ENCODE measurements around the gene CALHM3. TPM values are rescaled to one million over a fixed set of nuclear protein-coding genes. Genes with fewer than 3 reads are reported as not detected.

The CALHM3 gene
- total and polyA plus RNA-seq, 4 donors: not detected

- no peaks in the 10 kb centered on the region for H3K9me3 ChIP-seq (ENCODE audit: control insufficient read depth, low read length)
- WGBS, 2 donors: 51 to 55% methylated on average over 12 of the region's 12 CpGs
- no peaks in the 10 kb centered on the region for H3K27me3 ChIP-seq (ENCODE audit: control insufficient read depth in 1 of 2, insufficient read depth in 2 of 2, low read length in 1 of 2)
- intact Hi-C loops (cut with DNase I): no loop called here
- H3K4me1 ChIP-seq (ENCODE audit: control insufficient read depth in 1 of 2, insufficient read depth in 2 of 2, low read length in 2 of 2): no peaks in the 10 kb centered on the region
- ATAC-seq (ENCODE audit: low FRiP score) (peak; percentile 76), DNase-seq (no peak)
- H3K36me3 ChIP-seq (ENCODE audit: control insufficient read depth in 1 of 2, insufficient read depth in 2 of 2, low read length in 1 of 2): no peaks in the 10 kb centered on the region
- H3K27ac ChIP-seq (ENCODE audit: low read depth in 1 of 2, low read length in 2 of 2): no peak overlapping the region
- H3K4me3 ChIP-seq (ENCODE audit: low read length in 2 of 2): no peak overlapping the region
Observed at GRCh38 chr10:103481974-103482531, 3.0 kb upstream of the CALHM3 start.

- Histone ChIP-seq H3K27ac (ENCODE audit: low read depth in 1 of 2, low read length in 2 of 2) (no peak overlapping the region), H3K4me3 (ENCODE audit: low read length in 2 of 2) (no peak overlapping the region), H3K9me3 (ENCODE audit: control insufficient read depth, low read length) (no peaks in the 10 kb centered on the region), H3K4me1 (ENCODE audit: control insufficient read depth in 1 of 2, insufficient read depth in 2 of 2, low read length in 2 of 2) (no peaks in the 10 kb centered on the region), H3K27me3 (ENCODE audit: control insufficient read depth in 1 of 2, insufficient read depth in 2 of 2, low read length in 1 of 2) (no peaks in the 10 kb centered on the region), H3K36me3 (ENCODE audit: control insufficient read depth in 1 of 2, insufficient read depth in 2 of 2, low read length in 1 of 2) (no peaks in the 10 kb centered on the region)
- intact Hi-C loops (cut with DNase I): no loop called here
- DNase-seq (no peak), ATAC-seq (ENCODE audit: low FRiP score) (no peak)
- 72 to 73% methylated on average over 5 of the region's 5 CpGs for WGBS, 2 donors
Observed at GRCh38 chr10:103480521-103480920, 1.5 kb upstream of the CALHM3 start.

GRCh38 chr10:103478671-103479070 is 369 bp downstream of the CALHM3 start:
- no peaks in the 10 kb centered on the region for H3K4me1 ChIP-seq (ENCODE audit: control insufficient read depth in 1 of 2, insufficient read depth in 2 of 2, low read length in 2 of 2)
- no peak overlapping the region for H3K4me3 ChIP-seq (ENCODE audit: low read length in 2 of 2)
- no peak for ATAC-seq (ENCODE audit: low FRiP score)
- 88 to 91% methylated on average over 22 of the region's 22 CpGs for WGBS, 2 donors
- no peak for DNase-seq
- no peaks in the 10 kb centered on the region for H3K27me3 ChIP-seq (ENCODE audit: control insufficient read depth in 1 of 2, insufficient read depth in 2 of 2, low read length in 1 of 2)
- intact Hi-C loops (cut with DNase I): no loop called here
- H3K9me3 ChIP-seq (ENCODE audit: control insufficient read depth, low read length): no peaks in the 10 kb centered on the region
- H3K27ac ChIP-seq (ENCODE audit: low read depth in 1 of 2, low read length in 2 of 2): no peak overlapping the region
- no peaks in the 10 kb centered on the region for H3K36me3 ChIP-seq (ENCODE audit: control insufficient read depth in 1 of 2, insufficient read depth in 2 of 2, low read length in 1 of 2)

- WGBS, 2 donors: 72 to 77% methylated on average over 10 to 11 of the region's 11 CpGs
- Histone ChIP-seq H3K4me3 (ENCODE audit: low read length in 2 of 2) (no peak overlapping the region), H3K4me1 (ENCODE audit: control insufficient read depth in 1 of 2, insufficient read depth in 2 of 2, low read length in 2 of 2) (no peaks in the 10 kb centered on the region), H3K36me3 (ENCODE audit: control insufficient read depth in 1 of 2, insufficient read depth in 2 of 2, low read length in 1 of 2) (no peaks in the 10 kb centered on the region), H3K27me3 (ENCODE audit: control insufficient read depth in 1 of 2, insufficient read depth in 2 of 2, low read length in 1 of 2) (no peaks in the 10 kb centered on the region), H3K9me3 (ENCODE audit: control insufficient read depth, low read length) (no peaks in the 10 kb centered on the region), H3K27ac (ENCODE audit: low read depth in 1 of 2, low read length in 2 of 2) (no peak overlapping the region)
- intact Hi-C loops (cut with DNase I): no loop called here
- no peak for ATAC-seq (ENCODE audit: low FRiP score)
- peak in 1 of 2 donors; percentile 73 for DNase-seq
Observed at GRCh38 chr10:103476046-103476768, 2.8 kb downstream of the CALHM3 start.

GRCh38 chr10:103475437-103475836 is 3.6 kb downstream of the CALHM3 start:
- ATAC-seq (ENCODE audit: low FRiP score) (no peak), DNase-seq (no peak)
- WGBS, 2 donors: 80 to 84% methylated on average over 4 of the region's 4 CpGs

GRCh38 chr10:103474077-103474476 is 5.0 kb downstream of the CALHM3 start:
- Histone ChIP-seq H3K4me1 (ENCODE audit: control insufficient read depth in 1 of 2, insufficient read depth in 2 of 2, low read length in 2 of 2) (no peaks in the 10 kb centered on the region), H3K9me3 (ENCODE audit: control insufficient read depth, low read length) (no peaks in the 10 kb centered on the region), H3K36me3 (ENCODE audit: control insufficient read depth in 1 of 2, insufficient read depth in 2 of 2, low read length in 1 of 2) (no peaks in the 10 kb centered on the region), H3K4me3 (ENCODE audit: low read length in 2 of 2) (no peak overlapping the region), H3K27me3 (ENCODE audit: control insufficient read depth in 1 of 2, insufficient read depth in 2 of 2, low read length in 1 of 2) (no peaks in the 10 kb centered on the region), H3K27ac (ENCODE audit: low read depth in 1 of 2, low read length in 2 of 2) (no peak overlapping the region)
- intact Hi-C loops (cut with DNase I): no loop called here
- DNase-seq (no peak), ATAC-seq (ENCODE audit: low FRiP score) (no peak)
- WGBS, 2 donors: 91 to 94% methylated on average over 3 of the region's 3 CpGs

More at GRCh38 chr10:103475437-103475836, 3.6 kb downstream of the CALHM3 start:
- no peak overlapping the region for H3K4me3 ChIP-seq (ENCODE audit: low read length in 2 of 2)
- no peaks in the 10 kb centered on the region for H3K27me3 ChIP-seq (ENCODE audit: control insufficient read depth in 1 of 2, insufficient read depth in 2 of 2, low read length in 1 of 2)
- no peaks in the 10 kb centered on the region for H3K9me3 ChIP-seq (ENCODE audit: control insufficient read depth, low read length)
- intact Hi-C loops (cut with DNase I): no loop called here
- no peaks in the 10 kb centered on the region for H3K4me1 ChIP-seq (ENCODE audit: control insufficient read depth in 1 of 2, insufficient read depth in 2 of 2, low read length in 2 of 2)
- no peaks in the 10 kb centered on the region for H3K36me3 ChIP-seq (ENCODE audit: control insufficient read depth in 1 of 2, insufficient read depth in 2 of 2, low read length in 1 of 2)
- no peak overlapping the region for H3K27ac ChIP-seq (ENCODE audit: low read depth in 1 of 2, low read length in 2 of 2)

- no peaks in the 10 kb centered on the region for H3K9me3 ChIP-seq (ENCODE audit: control insufficient read depth, low read length)
- no peaks in the 10 kb centered on the region for H3K27me3 ChIP-seq (ENCODE audit: control insufficient read depth in 1 of 2, insufficient read depth in 2 of 2, low read length in 1 of 2)
- H3K4me1 ChIP-seq (ENCODE audit: control insufficient read depth in 1 of 2, insufficient read depth in 2 of 2, low read length in 2 of 2): no peaks in the 10 kb centered on the region
- H3K27ac ChIP-seq (ENCODE audit: low read depth in 1 of 2, low read length in 2 of 2): no peak overlapping the region
- DNase-seq: peak in 1 of 2 donors; percentile 73
- ATAC-seq (ENCODE audit: low FRiP score): no peak
- intact Hi-C loops (cut with DNase I): no loop called here
- H3K4me3 ChIP-seq (ENCODE audit: low read length in 2 of 2): no peak overlapping the region
- whole genome bisulfite sequencing, 2 donors: 63 to 67% methylated on average over 29 to 32 of the region's 32 CpGs
- H3K36me3 ChIP-seq (ENCODE audit: control insufficient read depth in 1 of 2, insufficient read depth in 2 of 2, low read length in 1 of 2): no peaks in the 10 kb centered on the region
Observed at GRCh38 chr10:103473261-103473671, 5.8 kb downstream of the CALHM3 start.

- no peaks in the 10 kb centered on the region for H3K4me1 ChIP-seq (ENCODE audit: control insufficient read depth in 1 of 2, insufficient read depth in 2 of 2, low read length in 2 of 2)
- DNase-seq: peak in 1 of 2 donors; percentile 30
- H3K27ac ChIP-seq (ENCODE audit: low read depth in 1 of 2, low read length in 2 of 2): no peak overlapping the region
- 96 to 100% methylated on average over 2 of the region's 2 CpGs for WGBS, 2 donors
- no peak overlapping the region for H3K4me3 ChIP-seq (ENCODE audit: low read length in 2 of 2)
- no peak for ATAC-seq (ENCODE audit: low FRiP score)
- H3K9me3 ChIP-seq (ENCODE audit: control insufficient read depth, low read length): no peaks in the 10 kb centered on the region
- intact Hi-C loops (cut with DNase I): no loop called here
- H3K36me3 ChIP-seq (ENCODE audit: control insufficient read depth in 1 of 2, insufficient read depth in 2 of 2, low read length in 1 of 2): no peaks in the 10 kb centered on the region
- H3K27me3 ChIP-seq (ENCODE audit: control insufficient read depth in 1 of 2, insufficient read depth in 2 of 2, low read length in 1 of 2): no peaks in the 10 kb centered on the region
Observed at GRCh38 chr10:103472005-103472404, 7.0 kb downstream of the CALHM3 start.
